ENCODE data around the gene EMX2.

Gene EMX2

DNA sequence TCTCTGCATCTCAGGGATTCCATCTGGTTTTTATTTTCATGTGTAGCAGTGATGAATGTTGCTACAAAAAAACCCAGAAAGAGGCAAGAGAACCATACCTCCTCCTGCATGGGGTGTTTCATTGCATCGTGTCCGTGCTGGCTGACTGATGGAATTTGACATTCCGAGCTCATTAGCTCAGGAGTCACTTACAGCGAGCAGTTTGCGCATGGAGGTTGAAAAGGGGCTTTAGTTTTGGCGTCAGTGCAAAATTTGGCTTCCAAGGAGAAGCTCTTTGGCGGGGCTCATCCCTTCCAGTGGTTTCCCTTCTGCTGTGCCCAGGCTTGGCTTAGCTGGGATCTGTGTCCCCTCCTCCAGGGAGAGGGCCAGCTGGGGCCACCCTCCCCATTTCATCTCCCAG, 25.8 kb downstream of the EMX2 start:
- H3K9ac ChIP-seq (ENCODE audit: low read length), result no peak overlapping the region
- no peaks in the 10 kb centered on the region for H3F3A ChIP-seq (ENCODE audit: insufficient read depth)
- no peak overlapping the region for H3K4me2 ChIP-seq (ENCODE audit: low read depth, low read length, poor library complexity, severe bottlenecking)
- no peak overlapping the region for H3K27ac ChIP-seq (ENCODE audit: low read depth, low read length)
- no peaks in the 10 kb centered on the region for H3K27me3 ChIP-seq (ENCODE audit: low read length)
- no peaks in the 10 kb centered on the region for H3K9me2 ChIP-seq (replicated peaks; ENCODE audit: insufficient read depth, low read length)
- no peak for TF ChIP-seq EZH2phosphoT487 (conservative IDR thresholded peaks at IDR 0.05; ENCODE audit: low read length)
- TF ChIP-seq, protein P1, sequence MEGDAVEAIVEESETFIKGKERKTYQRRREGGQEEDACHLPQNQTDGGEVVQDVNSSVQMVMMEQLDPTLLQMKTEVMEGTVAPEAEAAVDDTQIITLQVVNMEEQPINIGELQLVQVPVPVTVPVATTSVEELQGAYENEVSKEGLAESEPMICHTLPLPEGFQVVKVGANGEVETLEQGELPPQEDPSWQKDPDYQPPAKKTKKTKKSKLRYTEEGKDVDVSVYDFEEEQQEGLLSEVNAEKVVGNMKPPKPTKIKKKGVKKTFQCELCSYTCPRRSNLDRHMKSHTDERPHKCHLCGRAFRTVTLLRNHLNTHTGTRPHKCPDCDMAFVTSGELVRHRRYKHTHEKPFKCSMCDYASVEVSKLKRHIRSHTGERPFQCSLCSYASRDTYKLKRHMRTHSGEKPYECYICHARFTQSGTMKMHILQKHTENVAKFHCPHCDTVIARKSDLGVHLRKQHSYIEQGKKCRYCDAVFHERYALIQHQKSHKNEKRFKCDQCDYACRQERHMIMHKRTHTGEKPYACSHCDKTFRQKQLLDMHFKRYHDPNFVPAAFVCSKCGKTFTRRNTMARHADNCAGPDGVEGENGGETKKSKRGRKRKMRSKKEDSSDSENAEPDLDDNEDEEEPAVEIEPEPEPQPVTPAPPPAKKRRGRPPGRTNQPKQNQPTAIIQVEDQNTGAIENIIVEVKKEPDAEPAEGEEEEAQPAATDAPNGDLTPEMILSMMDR (IDR thresholded peaks at IDR 0.05; ENCODE audit: insufficient read depth, low read length, poor library complexity, severe bottlenecking), result no peak
- no peaks in the 10 kb centered on the region for H3K79me2 ChIP-seq (ENCODE audit: insufficient read depth, low read length)
- H3K36me3 ChIP-seq (ENCODE audit: low read length), result no peaks in the 10 kb centered on the region
- no peak overlapping the region for H3K4me3 ChIP-seq (ENCODE audit: insufficient read depth, low read length, poor library complexity, severe bottlenecking)
- H4K20me1 ChIP-seq (ENCODE audit: low read depth, low read length), result no peaks in the 10 kb centered on the region
- H3K9me3 ChIP-seq (ENCODE audit: insufficient read depth, low read length), result no peaks in the 10 kb centered on the region
- no peak overlapping the region for H2AFZ ChIP-seq (ENCODE audit: low read depth, low read length, severe bottlenecking)

DNA sequence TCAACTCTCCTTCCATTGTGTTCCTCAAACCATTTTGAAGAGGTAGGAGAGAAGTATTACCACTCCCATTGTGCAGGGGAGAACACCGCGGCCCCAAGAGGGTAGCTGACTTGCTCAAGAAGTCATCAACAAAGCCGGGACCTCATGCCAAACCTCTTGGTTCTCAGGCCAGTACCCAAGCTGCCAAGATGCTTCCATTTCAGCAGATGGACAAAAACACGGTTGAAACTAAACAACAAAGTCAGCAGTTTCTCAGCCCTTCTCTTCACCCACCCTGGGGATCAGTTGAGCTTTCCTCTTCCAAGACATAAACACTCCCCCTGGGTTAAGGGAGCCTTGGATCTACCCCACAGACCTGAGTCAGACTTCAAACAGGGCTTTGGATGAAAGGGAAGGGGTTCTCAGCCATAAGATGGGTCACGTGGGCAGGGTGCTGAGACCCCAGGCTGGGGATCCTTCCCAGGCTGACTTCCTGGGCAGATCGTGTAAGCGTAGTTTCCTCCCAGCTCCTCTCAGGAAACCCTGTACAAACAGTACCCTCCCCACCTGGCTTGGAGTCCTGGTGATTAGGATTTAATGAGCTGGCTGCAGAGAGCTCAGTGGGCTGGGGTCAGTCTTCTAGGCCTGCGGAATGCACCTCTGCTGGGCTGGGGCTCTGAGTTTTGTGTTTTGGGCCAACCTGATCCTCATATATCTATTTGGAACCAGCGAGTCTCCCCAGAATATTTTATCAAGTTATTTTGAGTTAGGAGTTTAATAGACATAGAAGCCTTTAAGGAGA, 27.3 kb downstream of the EMX2 start:
- Histone ChIP-seq H3K9me3 (ENCODE audit: insufficient read depth, low read length) (no peaks in the 10 kb centered on the region), H3K4me2 (ENCODE audit: low read depth, low read length, poor library complexity, severe bottlenecking) (no peak overlapping the region)
- TF ChIP-seq, protein P1 (IDR thresholded peaks at IDR 0.05; ENCODE audit: insufficient read depth, low read length, poor library complexity, severe bottlenecking), result no peak
- TF ChIP-seq EZH2phosphoT487 (conservative IDR thresholded peaks at IDR 0.05; ENCODE audit: low read length), result no peak

DNA sequence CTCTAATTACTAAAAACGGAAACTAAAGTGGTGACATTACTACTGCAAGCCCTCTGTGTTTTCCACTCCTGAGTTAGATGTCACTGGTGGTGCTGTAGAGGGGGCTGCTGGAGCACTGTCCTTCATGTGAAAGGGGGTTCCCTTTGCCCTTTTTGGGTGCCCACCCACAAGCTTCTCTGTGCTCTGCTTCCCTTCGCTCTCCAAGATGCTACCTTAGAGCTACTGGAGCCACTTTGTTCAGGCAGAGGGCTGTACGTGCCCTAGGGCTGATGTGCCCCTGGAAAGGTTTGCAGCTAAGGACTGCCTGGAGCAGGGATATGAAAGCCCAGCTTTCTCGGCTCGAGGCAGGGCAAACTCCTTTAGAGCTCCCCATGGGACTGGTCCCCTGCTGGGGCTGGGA, 28.3 kb downstream of the EMX2 start:
- no peak overlapping the region for H3K4me3 ChIP-seq (ENCODE audit: insufficient read depth, low read length, poor library complexity, severe bottlenecking)
- no peaks in the 10 kb centered on the region for H3K27me3 ChIP-seq (ENCODE audit: low read length)

More for the DNA sequence above, 27.3 kb downstream of the EMX2 start:
- no peak overlapping the region for H3K4me3 ChIP-seq (ENCODE audit: insufficient read depth, low read length, poor library complexity, severe bottlenecking)
- H2AFZ ChIP-seq (ENCODE audit: low read depth, low read length, severe bottlenecking), result no peak overlapping the region
- H3K79me2 ChIP-seq (ENCODE audit: insufficient read depth, low read length), result no peaks in the 10 kb centered on the region
- no peaks in the 10 kb centered on the region for H3K36me3 ChIP-seq (ENCODE audit: low read length)
- H3F3A ChIP-seq (ENCODE audit: insufficient read depth), result no peaks in the 10 kb centered on the region
- no peaks in the 10 kb centered on the region for H3K27me3 ChIP-seq (ENCODE audit: low read length)
- H3K27ac ChIP-seq (ENCODE audit: low read depth, low read length), result no peak overlapping the region
- H3K9ac ChIP-seq (ENCODE audit: low read length), result no peak overlapping the region
- H3K9me2 ChIP-seq (replicated peaks; ENCODE audit: insufficient read depth, low read length), result no peaks in the 10 kb centered on the region
- no peaks in the 10 kb centered on the region for H4K20me1 ChIP-seq (ENCODE audit: low read depth, low read length)

More for the DNA sequence above, 28.3 kb downstream of the EMX2 start:
- Histone ChIP-seq H3K9ac (ENCODE audit: low read length) (no peak overlapping the region), H2AFZ (ENCODE audit: low read depth, low read length, severe bottlenecking) (no peak overlapping the region), H3K9me3 (ENCODE audit: insufficient read depth, low read length) (no peaks in the 10 kb centered on the region), H4K20me1 (ENCODE audit: low read depth, low read length) (no peaks in the 10 kb centered on the region), H3K36me3 (ENCODE audit: low read length) (no peaks in the 10 kb centered on the region), H3K4me2 (ENCODE audit: low read depth, low read length, poor library complexity, severe bottlenecking) (no peak overlapping the region), H3F3A (ENCODE audit: insufficient read depth) (no peaks in the 10 kb centered on the region), H3K9me2 (replicated peaks; ENCODE audit: insufficient read depth, low read length) (no peaks in the 10 kb centered on the region), H3K79me2 (ENCODE audit: insufficient read depth, low read length) (no peaks in the 10 kb centered on the region), H3K27ac (ENCODE audit: low read depth, low read length) (no peak overlapping the region)
- TF ChIP-seq EZH2phosphoT487 (conservative IDR thresholded peaks at IDR 0.05; ENCODE audit: low read length), result no peak
- TF ChIP-seq, protein P1 (IDR thresholded peaks at IDR 0.05; ENCODE audit: insufficient read depth, low read length, poor library complexity, severe bottlenecking), result no peak
